Sigmoid colon (tissue), 7 donors: ENCODE data around the gene IGIP. TPM values are rescaled to one million over a fixed set of nuclear protein-coding genes. Genes with fewer than 3 reads are reported as not detected.

ENCODE experiments used
- DNase-seq: peaks from one replicate; pipeline ENCODE4 v3.0.0-alpha.2; 2019
- H3K27ac ChIP-seq, 4 donors: fragments of 200-600 bp; sonication (generic); one replicate each; pipeline ENCODE4 v1.5.1; 2016 to 2019; ENCODE audit warnings: mild to moderate bottlenecking in 1 of 4
- H3K27me3 ChIP-seq, 3 donors: fragments of 200-600 bp; sonication (generic); one replicate each; pipeline ENCODE4 v1.5.1; 2019; ENCODE audit warnings: mild to moderate bottlenecking in 1 of 3
- H3K36me3 ChIP-seq, 4 donors: fragments of 200-600 bp; sonication (generic); one replicate each; pipeline ENCODE4 v1.5.1; 2016 to 2019
- H3K4me1 ChIP-seq, 4 donors: fragments of 200-600 bp; sonication (generic); one replicate each; pipeline ENCODE4 v1.5.1; 2017 to 2019
- H3K4me3 ChIP-seq, 4 donors: fragments of 200-600 bp; sonication (generic); one replicate each; pipeline ENCODE4 v1.5.1; 2017 to 2019; ENCODE audit warnings: mild to moderate bottlenecking in 2 of 4, moderate library complexity in 1 of 4
- H3K9me3 ChIP-seq, 4 donors: fragments of 200-600 bp in 3 of 4; sonication (generic) in 3 of 4; one replicate each; pipeline versions ENCODE4 v1.5.1 to v1.6.1; 2013 to 2019
- CTCF ChIP-seq, 4 experiments: fragments of 450-650 bp in 3 of 4; fragments of 200-600 bp in 1 of 4; IDR thresholded peaks; one replicate each; pipeline ENCODE4 v1.5.1; 2016 to 2019; ENCODE audit warnings: antibody characterized with exemption in 4 of 4, mild to moderate bottlenecking in 3 of 4, moderate library complexity in 2 of 4
- EP300 ChIP-seq, 4 donors: sonication (generic); formaldehyde crosslinking; IDR thresholded peaks; one replicate each; pipeline ENCODE4 v1.6.1; 2017; ENCODE audit warnings: antibody characterized with exemption in 4 of 4
- POLR2A ChIP-seq, 2 donors: fragments of 450-650 bp; IDR thresholded peaks; one replicate each; pipeline ENCODE4 v1.6.1; 2016; ENCODE audit warnings: antibody characterized with exemption in 2 of 2, mild to moderate bottlenecking in 2 of 2, moderate library complexity in 2 of 2
- POLR2AphosphoS5 ChIP-seq, 4 donors: sonication (generic); formaldehyde crosslinking; IDR thresholded peaks; one replicate each; pipeline ENCODE4 v1.6.1; 2017; ENCODE audit warnings: antibody characterized with exemption in 4 of 4
- WGBS, 2 donors: extraction: QIAGEN DNeasy Blood & Tissue Kit; methylation state at CpG; one replicate each; pipeline ENCODE4 v1.1.7; 2013; 5-methylcytosine and 5-hydroxymethylcytosine counted together
- intact Hi-C: fragments of 100-400 bp; cut with DNase I; formaldehyde crosslinking; loops from one replicate; pipeline ENCODE4 v1.15.1; 2023
- polyA plus RNA-seq, 3 donors: library from polyadenylated mRNA; stranded (reverse); fragments of 200-250 nt; gene quantifications; one replicate each; pipeline ENCODE4 v1.2.3, GENCODE V29; 2013
- total RNA-seq, 4 donors: library from RNA; depleted of rRNA; stranded (reverse); fragments of >200 nt; gene quantifications; one replicate each; pipeline ENCODE4 v1.1.0, GENCODE V29; 2016
- donor health status: healthy with polysubstance abuse.
- donor health status: Bipolar disorder and iron deficiency.
- donor health status: healthy.

The IGIP gene
- total and polyA plus RNA-seq, 7 donors = 3.5 to 35.2 (median 24.7) TPM

- 37 to 43% methylated on average over 13 of the region's 13 CpGs for WGBS, 2 donors
- H3K36me3 ChIP-seq = no peaks in the 10 kb centered on the region
- H3K4me3 ChIP-seq = peak overlapping the region; percentile 68 to 85 (median 76)
- intact Hi-C loops = no loop called here
- peaks cover 0 to 68% (median 55%) of the 10 kb centered on the region in 4 donors for H3K4me1 ChIP-seq
- TF ChIP-seq CTCF (IDR thresholded peaks at IDR 0.05) (no peak), POLR2AphosphoS5 (IDR thresholded peaks at IDR 0.05) (no peak), POLR2A (IDR thresholded peaks at IDR 0.05) (no peak), EP300 (IDR thresholded peaks at IDR 0.05) (no peak)
- peak overlapping the region; percentile 93 to 96 (median 96) for H3K27ac ChIP-seq
- no peak for DNase-seq
- no peaks in the 10 kb centered on the region for H3K9me3 ChIP-seq
- no peaks in the 10 kb centered on the region for H3K27me3 ChIP-seq
These were observed 13.0 kb upstream of the IGIP start for GRCh38 chr5:140112685-140113179.

GRCh38 chr5:140113180-140113698, 12.5 kb upstream of the IGIP start:
- WGBS, 2 donors = 1 to 2% methylated on average over 28 of the region's 28 CpGs
- Histone ChIP-seq H3K4me1 (peaks cover 0 to 71% (median 60%) of the 10 kb centered on the region in 4 donors), H3K36me3 (no peaks in the 10 kb centered on the region), H3K27ac (peak overlapping the region; percentile 93 to 96 (median 96)), H3K27me3 (no peaks in the 10 kb centered on the region), H3K4me3 (peak overlapping the region; percentile 68 to 85 (median 76)), H3K9me3 (no peaks in the 10 kb centered on the region)
- intact Hi-C loops = no loop called here
- no peak for TF ChIP-seq POLR2AphosphoS5 (IDR thresholded peaks at IDR 0.05)
- TF ChIP-seq CTCF (IDR thresholded peaks at IDR 0.05) = no peak
- TF ChIP-seq POLR2A (IDR thresholded peaks at IDR 0.05) = no peak
- TF ChIP-seq EP300 (IDR thresholded peaks at IDR 0.05) = no peak
- peak; percentile 72 for DNase-seq

- whole genome bisulfite sequencing, 2 donors = 0 to 1% methylated on average over 60 of the region's 60 CpGs
- DNase-seq = peak; percentile 98
- Histone ChIP-seq H3K9me3 (no peaks in the 10 kb centered on the region), H3K27ac (peak within 1 kb of the TSS; percentile 93 to 96 (median 96)), H3K4me1 (peaks cover 0 to 68% (median 61%) of the 10 kb centered on the region in 4 donors), H3K36me3 (no peaks in the 10 kb centered on the region), H3K4me3 (peak within 1 kb of the TSS; percentile 68 to 85 (median 76)), H3K27me3 (no peaks in the 10 kb centered on the region)
- no peak for TF ChIP-seq CTCF (IDR thresholded peaks at IDR 0.05)
- peak; percentile 27 to 83 (median 80) for TF ChIP-seq POLR2AphosphoS5 (IDR thresholded peaks at IDR 0.05)
- TF ChIP-seq POLR2A (IDR thresholded peaks at IDR 0.05) = peak; percentile 19 to 50
- TF ChIP-seq EP300 (IDR thresholded peaks at IDR 0.05) = no peak
- intact Hi-C loops = loop anchor here (2.0 kb wide), 1 partner anchor 31 kb away; no protein-coding TSS in a partner anchor
These were observed 12.0 kb upstream of the IGIP start, which contains the start of gene PURA for GRCh38 chr5:140113699-140114263. Gene PURA (plus strand): TSS chr5:140114109. CDS start chr5:140114182, 73 bp downstream.

GRCh38 chr5:140114341-140115185, 11.2 kb upstream of the IGIP start:
- no peaks in the 10 kb centered on the region for H3K36me3 ChIP-seq
- H3K27me3 ChIP-seq = no peaks in the 10 kb centered on the region
- peak; percentile 86 for DNase-seq
- H3K4me3 ChIP-seq = peak overlapping the region; percentile 68 to 85 (median 76)
- no peaks in the 10 kb centered on the region for H3K9me3 ChIP-seq
- WGBS, 2 donors = 2% methylated on average over 65 of the region's 65 CpGs
- peaks cover 0 to 60% (median 55%) of the 10 kb centered on the region in 4 donors for H3K4me1 ChIP-seq
- intact Hi-C loops = loop anchor here (2.0 kb wide), 1 partner anchor 30 kb away; no protein-coding TSS in a partner anchor
- H3K27ac ChIP-seq = peak overlapping the region; percentile 93 to 96 (median 96)
- TF ChIP-seq POLR2A (IDR thresholded peaks at IDR 0.05) (peak; percentile 28 to 50), EP300 (IDR thresholded peaks at IDR 0.05) (no peak), CTCF (IDR thresholded peaks at IDR 0.05) (no peak), POLR2AphosphoS5 (IDR thresholded peaks at IDR 0.05) (peak in 3 of 4 donors; percentile 63 to 86 (median 77))
